ENCODE measurements around the gene DTL. TPM values are rescaled to one million over a fixed set of nuclear protein-coding genes. Genes with fewer than 3 reads are reported as not detected.
"Not testable (repeated sequence)": the region's sequence is repeated elsewhere in the genome, so short reads cannot be mapped to it uniquely, and the experiment has no call there.

Gene DTL
- polyA plus RNA-seq (2011; rRNA removed) (7.7 and 8.3 TPM in 2 replicates), polyA minus RNA-seq (2011; rRNA and poly(A)+ RNA removed) (5.9 and 7.3 TPM in 2 replicates)

GRCh38 chr1:212035123-212035834, at the start of gene DTL, which contains the start of gene INTS7:
TSS of gene DTL (plus strand) at chr1:212035748. CDS start at chr1:212035891, 143 bp downstream.
TSS of gene INTS7 (minus strand) at chr1:212035557. CDS start at chr1:212035437, 120 bp downstream.
- ChIA-PET POLR2A (interaction anchor here (0.6 kb wide), 3 partner anchors 20 to 573 kb away, joined by 3 to 4 read pairs (median 3); no protein-coding TSS in a partner anchor), CTCF (interaction anchor here (0.6 to 9.1 kb wide), 44 partner anchors 10 to 456 kb away, joined by 3 to 92 read pairs (median 4); partner anchors contain the start of genes NEK2 and SLC30A1)
- Histone ChIP-seq H3K27me3 (ENCODE audit: control insufficient read depth, insufficient read depth, low read length) (no peaks in the 10 kb centered on the region), H3K36me3 (ENCODE audit: control insufficient read depth, insufficient read depth, low read length) (no peaks in the 10 kb centered on the region), H3K4me3 (ENCODE audit: low read depth, low read length) (peak within 1 kb of the TSS; percentile 65)
- peak; percentile 97 for TF ChIP-seq CTCF (IDR thresholded peaks at IDR 0.05; ENCODE audit: insufficient read depth, low read depth, low read length)
- peak; percentile 96 for DNase-seq (ENCODE audit: low read depth)

GRCh38 chr1:211986628-211987254, 48.8 kb upstream of the DTL start:
- ChIA-PET POLR2A (no interaction called here), CTCF (interaction anchor here (0.8 to 1.8 kb wide), 2 partner anchors 15 to 48 kb away, joined by 4 to 6 read pairs; partner anchors contain the start of genes DTL and INTS7)
- peaks cover 3% of the 10 kb centered on the region for H3K36me3 ChIP-seq (ENCODE audit: control insufficient read depth, insufficient read depth, low read length)
- TF ChIP-seq CTCF (IDR thresholded peaks at IDR 0.05; ENCODE audit: insufficient read depth, low read depth, low read length): no peak
- DNase-seq (ENCODE audit: low read depth): no peak
- H3K4me3 ChIP-seq (ENCODE audit: low read depth, low read length): no peak overlapping the region
- no peaks in the 10 kb centered on the region for H3K27me3 ChIP-seq (ENCODE audit: control insufficient read depth, insufficient read depth, low read length)

GRCh38 chr1:211991695-211992094, 43.9 kb upstream of the DTL start:
- no peak overlapping the region for H3K4me3 ChIP-seq (ENCODE audit: low read depth, low read length)
- ChIA-PET CTCF (no interaction called here), POLR2A (no interaction called here)
- no peak for DNase-seq (ENCODE audit: low read depth)
- H3K36me3 ChIP-seq (ENCODE audit: control insufficient read depth, insufficient read depth, low read length): peaks cover 1% of the 10 kb centered on the region; the same call in 1 of the 2 replicates
- no peak for TF ChIP-seq CTCF (IDR thresholded peaks at IDR 0.05; ENCODE audit: insufficient read depth, low read depth, low read length)
- H3K27me3 ChIP-seq (ENCODE audit: control insufficient read depth, insufficient read depth, low read length): no peaks in the 10 kb centered on the region

- H3K36me3 ChIP-seq (ENCODE audit: control insufficient read depth, insufficient read depth, low read length); H3K4me3 ChIP-seq (ENCODE audit: low read depth, low read length); DNase-seq (ENCODE audit: low read depth); H3K27me3 ChIP-seq (ENCODE audit: control insufficient read depth, insufficient read depth, low read length); POLR2A ChIA-PET: not testable (repeated sequence)
- CTCF ChIA-PET: interaction anchor here (1.0 to 1.4 kb wide), 2 partner anchors 16 to 33 kb away, joined by 3 to 4 read pairs; no protein-coding TSS in a partner anchor
Observed at GRCh38 chr1:211997426-211997825, 38.1 kb upstream of the DTL start.

GRCh38 chr1:212002536-212002935, 33.0 kb upstream of the DTL start:
- ChIA-PET POLR2A (no interaction called here), CTCF (interaction anchor here (1.6 kb wide), 1 partner anchor 9 kb away, joined by 4 read pairs; no protein-coding TSS in a partner anchor)
- DNase-seq (ENCODE audit: low read depth): no peak
- TF ChIP-seq CTCF (IDR thresholded peaks at IDR 0.05; ENCODE audit: insufficient read depth, low read depth, low read length): no peak
- no peaks in the 10 kb centered on the region; the same call in 1 of the 2 replicates for H3K36me3 ChIP-seq (ENCODE audit: control insufficient read depth, insufficient read depth, low read length)
- H3K4me3 ChIP-seq (ENCODE audit: low read depth, low read length): no peak overlapping the region
- no peaks in the 10 kb centered on the region for H3K27me3 ChIP-seq (ENCODE audit: control insufficient read depth, insufficient read depth, low read length)

Data from BJ (cell line).